Neuronal stem cell (in vitro differentiated cells): ENCODE measurements around the gene SWAP70.
A peak's percentile ranks its signal among the peaks of the same experiment; 100 is the strongest.

ENCODE experiments used
- DNase-seq: peaks from one replicate; pipeline ENCODE4 v3.0.0-alpha.2; 2013; ENCODE audit warnings: low spot score
- H2AFZ ChIP-seq: one replicate; pipeline ENCODE4 v1.6.1; 2013; ENCODE audit warnings: mild to moderate bottlenecking, low read length, inconsistent platforms
- H2AK5ac ChIP-seq: 2 replicates; pipeline ENCODE4 v1.6.1; 2013; ENCODE audit warnings: low read depth, mild to moderate bottlenecking, inconsistent platforms, low read length, moderate library complexity, mixed read lengths
- H2BK120ac ChIP-seq: 2 replicates; pipeline ENCODE4 v1.6.1; 2013; ENCODE audit warnings: low read depth, mild to moderate bottlenecking, inconsistent platforms, low read length, moderate library complexity, mixed read lengths
- H2BK12ac ChIP-seq: one replicate; pipeline ENCODE4 v1.6.1; 2013; ENCODE audit warnings: low read length, inconsistent platforms
- H2BK15ac ChIP-seq: 2 replicates; pipeline ENCODE4 v1.6.1; 2013; ENCODE audit warnings: mild to moderate bottlenecking, low read length, inconsistent platforms, mixed read lengths
- H2BK5ac ChIP-seq: one replicate; pipeline ENCODE4 v1.6.1; 2013; ENCODE audit warnings: inconsistent platforms, mild to moderate bottlenecking, low read length, moderate library complexity
- H3K14ac ChIP-seq: one replicate; pipeline ENCODE4 v1.6.1; 2013; ENCODE audit warnings: low read length, inconsistent platforms
- H3K18ac ChIP-seq: 2 replicates; pipeline ENCODE4 v1.6.1; 2013; ENCODE audit warnings: low read length, inconsistent platforms
- H3K23ac ChIP-seq: 2 replicates; pipeline ENCODE4 v1.6.1; 2013; ENCODE audit warnings: low read depth, mild to moderate bottlenecking, mixed read lengths, low read length, inconsistent platforms; ENCODE audit not compliant: poor library complexity
- H3K27ac ChIP-seq: replicated peaks from 3 replicates; pipeline ENCODE4 v1.5.1; 2013; ENCODE audit warnings: low read length, inconsistent platforms
- H3K27me3 ChIP-seq, 3 experiments: 2 replicates each; pipeline ENCODE4 v1.6.1; 2013; ENCODE audit warnings: low read length in 3 of 3, mild to moderate bottlenecking in 2 of 3, inconsistent platforms in 1 of 3, low read depth in 1 of 3, mixed read lengths in 1 of 3, moderate library complexity in 1 of 3; ENCODE audit not compliant: control insufficient read depth in 3 of 3, insufficient read depth in 3 of 3
- H3K36me3 ChIP-seq, 2 donors: replicated peaks in 1 of 2; 2 replicates each; pipeline ENCODE4 v1.6.1; 2013; ENCODE audit warnings: low read length in 2 of 2; ENCODE audit not compliant: control insufficient read depth in 2 of 2, insufficient read depth in 2 of 2
- H3K4ac ChIP-seq: 2 replicates; pipeline ENCODE4 v1.6.1; 2013; ENCODE audit warnings: inconsistent platforms, mild to moderate bottlenecking, low read length, moderate library complexity
- H3K4me1 ChIP-seq, 2 donors: 1 replicate in 1 of 2; 2 replicates in 1 of 2; pipeline ENCODE4 v1.6.1; 2013; ENCODE audit warnings: low read length in 2 of 2, low read depth in 1 of 2; ENCODE audit not compliant: control insufficient read depth in 2 of 2, insufficient read depth in 1 of 2
- H3K4me2 ChIP-seq: one replicate; pipeline ENCODE4 v1.6.1; 2013; ENCODE audit warnings: mild to moderate bottlenecking, low read length, inconsistent platforms; ENCODE audit not compliant: insufficient read depth, poor library complexity, severe bottlenecking
- H3K4me3 ChIP-seq, 2 donors: 2 replicates each; pipeline ENCODE4 v1.5.1; 2013; ENCODE audit warnings: low read length in 2 of 2, mild to moderate bottlenecking in 2 of 2, inconsistent platforms in 1 of 2, moderate library complexity in 1 of 2
- H3K79me1 ChIP-seq: one replicate; pipeline ENCODE4 v1.6.1; 2013; ENCODE audit warnings: low read depth, mild to moderate bottlenecking, inconsistent platforms, low read length, moderate library complexity
- H3K9ac ChIP-seq: one replicate; pipeline ENCODE4 v1.6.1; 2013; ENCODE audit warnings: mild to moderate bottlenecking, low read depth, low read length, inconsistent platforms; ENCODE audit not compliant: poor library complexity
- H3K9me3 ChIP-seq, 2 donors: replicated peaks in 1 of 2; 2 replicates each; pipeline versions ENCODE3 to v1.6.1; 2013; ENCODE audit warnings: low read length in 2 of 2, mild to moderate bottlenecking in 2 of 2, inconsistent platforms in 1 of 2, low read depth in 1 of 2, mixed read lengths in 1 of 2, moderate library complexity in 1 of 2; ENCODE audit not compliant: control insufficient read depth in 2 of 2, insufficient read depth in 1 of 2
- H4K8ac ChIP-seq: one replicate; pipeline ENCODE4 v1.6.1; 2013; ENCODE audit warnings: low read depth, mild to moderate bottlenecking, inconsistent platforms, low read length, moderate library complexity
- H4K91ac ChIP-seq: one replicate; pipeline ENCODE4 v1.6.1; 2013; ENCODE audit warnings: low read length, low read depth, mild to moderate bottlenecking, inconsistent platforms; ENCODE audit not compliant: poor library complexity
- WGBS, 2 donors: extraction: QIAGEN DNeasy Blood & Tissue Kit; methylation state at CpG; one replicate each; pipeline ENCODE4 v1.1.7; 2013; ENCODE audit warnings: missing lambda C conversion rate in 2 of 2, mixed read lengths in 1 of 2; ENCODE audit not compliant: insufficient read length in 2 of 2, insufficient replicate concordance in 1 of 2; ENCODE audit errors: extremely low coverage in 2 of 2; 5-methylcytosine and 5-hydroxymethylcytosine counted together

SWAP70 gene

DNA sequence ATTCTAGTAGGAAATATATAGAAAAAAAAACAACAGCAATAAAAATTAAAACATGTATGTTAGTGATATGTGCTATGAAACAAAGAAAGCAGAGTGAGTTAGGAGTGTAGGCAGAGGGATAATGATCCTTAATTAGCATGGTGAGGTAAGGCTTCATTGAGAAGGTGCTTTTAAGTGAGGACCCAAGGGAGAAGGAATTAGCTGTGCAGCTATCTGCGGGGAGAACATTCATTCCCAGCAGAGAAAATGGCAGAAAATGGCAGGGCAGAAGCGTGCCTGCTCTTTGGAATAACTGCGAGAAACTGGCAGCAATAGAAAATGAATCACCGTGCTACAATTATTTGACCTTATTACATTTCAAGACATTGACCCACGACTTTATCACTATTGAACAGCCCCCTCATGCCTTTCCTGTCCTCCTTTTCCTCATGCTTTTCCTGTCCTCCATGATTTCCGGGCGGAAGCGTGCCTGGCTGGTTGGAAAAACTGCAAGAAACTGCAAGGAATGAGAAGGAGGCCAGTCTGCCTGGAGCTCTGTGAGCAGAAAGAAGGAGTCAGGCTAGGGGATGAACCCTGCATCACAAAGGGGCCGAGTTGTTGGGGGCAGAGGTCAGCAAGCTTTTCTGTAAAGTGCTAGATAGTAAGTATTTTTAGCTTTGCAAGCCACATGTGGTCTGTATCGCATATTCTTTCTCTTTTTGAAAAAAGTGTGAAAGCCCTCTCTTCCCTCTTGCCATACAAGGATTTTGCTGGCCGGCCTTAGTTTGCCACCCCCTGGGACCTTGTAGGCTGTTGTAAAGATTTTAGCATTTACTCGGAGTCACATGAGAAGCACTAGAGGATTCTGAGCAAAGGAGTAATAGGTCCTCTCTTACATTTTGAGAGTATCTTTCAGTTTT is 37.1 kb upstream of the SWAP70 start:
- no peaks in the 10 kb centered on the region for H3K27me3 ChIP-seq
- H2AK5ac ChIP-seq = no peak overlapping the region
- peak; percentile 62 for DNase-seq
- no peak overlapping the region for H2BK120ac ChIP-seq
- no peaks in the 10 kb centered on the region for H3K36me3 ChIP-seq
- H4K8ac ChIP-seq = no peak overlapping the region
- WGBS, 2 donors = no CpG with 5 or more reads among the region's 12 CpGs
- H3K4me2 ChIP-seq = peak overlapping the region; percentile 43
- H3K4ac ChIP-seq = no peak overlapping the region
- no peaks in the 10 kb centered on the region for H3K9me3 ChIP-seq
- H2AFZ ChIP-seq = peak overlapping the region; percentile 75
- H3K79me1 ChIP-seq = no peaks in the 10 kb centered on the region
- H3K14ac ChIP-seq = no peak overlapping the region
- H4K91ac ChIP-seq = no peak overlapping the region
- H2BK12ac ChIP-seq = no peak overlapping the region
- peak overlapping the region in 1 of 2 donors; percentile 37 for H3K4me3 ChIP-seq
- peak overlapping the region; percentile 86 for H3K27ac ChIP-seq
- H2BK15ac ChIP-seq = no peak overlapping the region
- no peak overlapping the region for H3K23ac ChIP-seq
- no peak overlapping the region for H2BK5ac ChIP-seq
- H3K9ac ChIP-seq = no peak overlapping the region
- peaks cover 9 to 13% of the 10 kb centered on the region in 2 donors for H3K4me1 ChIP-seq
- peak overlapping the region; percentile 42 for H3K18ac ChIP-seq

DNA sequence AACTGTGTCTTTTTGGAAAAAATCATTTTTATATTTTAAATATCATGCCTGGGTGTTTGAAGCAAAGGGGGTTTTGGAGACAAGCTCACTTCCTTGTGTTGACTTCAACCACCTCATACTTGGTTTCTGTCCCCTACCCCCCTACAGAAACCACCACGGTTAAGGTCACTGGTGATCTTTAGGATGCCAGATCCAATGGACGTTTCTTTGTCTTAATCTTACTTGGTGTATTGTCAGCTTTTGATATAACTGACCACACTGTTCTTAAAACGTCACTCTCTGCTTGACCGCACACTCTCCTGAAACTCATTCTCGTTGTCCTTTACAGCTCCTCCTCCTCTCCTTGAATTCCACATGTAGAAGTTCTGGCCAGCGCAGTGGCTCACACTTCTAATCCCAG is 34.8 kb upstream of the SWAP70 start:
- H2BK120ac ChIP-seq = no peak overlapping the region
- no peak overlapping the region for H2AK5ac ChIP-seq
- peaks cover 0 to 3% (median 0%) of the 10 kb centered on the region in 3 experiments for H3K27me3 ChIP-seq
- no peak overlapping the region for H3K18ac ChIP-seq
- H2BK5ac ChIP-seq = no peak overlapping the region
- H3K4ac ChIP-seq = no peak overlapping the region
- no peak overlapping the region for H3K9ac ChIP-seq
- WGBS, 2 donors = no CpG with 5 or more reads among the region's 6 CpGs
- no peak overlapping the region for H3K23ac ChIP-seq
- H2BK12ac ChIP-seq = no peak overlapping the region
- no peak overlapping the region for H4K91ac ChIP-seq
- no peak overlapping the region for H2AFZ ChIP-seq
- no peaks in the 10 kb centered on the region for H3K36me3 ChIP-seq
- peaks cover 0 to 5% of the 10 kb centered on the region in 2 donors for H3K9me3 ChIP-seq
- H4K8ac ChIP-seq = no peak overlapping the region
- no peak overlapping the region for H3K27ac ChIP-seq
- no peak overlapping the region for H3K4me3 ChIP-seq
- no peak overlapping the region for H2BK15ac ChIP-seq
- H3K4me2 ChIP-seq = no peak overlapping the region
- H3K4me1 ChIP-seq = peaks cover 9 to 13% of the 10 kb centered on the region in 2 donors
- no peak overlapping the region for H3K14ac ChIP-seq
- H3K79me1 ChIP-seq = no peaks in the 10 kb centered on the region
- DNase-seq = no peak

DNA sequence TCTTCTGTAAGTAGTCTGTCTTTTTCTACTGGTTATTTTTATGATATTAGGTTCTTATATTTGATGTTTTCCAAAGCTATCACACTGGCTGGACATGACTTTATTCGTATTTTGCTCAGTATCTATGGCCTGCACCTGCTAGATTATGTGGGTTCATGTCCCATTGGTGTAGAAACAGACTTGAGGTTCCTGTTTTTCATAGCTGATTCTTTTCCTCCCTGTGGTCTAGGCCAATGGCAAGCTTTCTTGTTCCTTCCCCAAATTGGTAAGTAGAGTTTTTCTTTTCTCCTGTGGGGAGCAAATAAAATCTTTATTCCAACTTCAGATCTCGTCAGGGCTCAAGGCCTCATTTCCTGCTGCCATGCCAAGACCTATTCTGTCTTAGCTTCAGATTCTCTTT is 30.2 kb upstream of the SWAP70 start:
- Histone ChIP-seq H3K27ac (no peak overlapping the region), H3K4me2 (no peak overlapping the region), H3K18ac (no peak overlapping the region), H3K79me1 (no peaks in the 10 kb centered on the region), H3K27me3 (peaks cover 0 to 15% (median 0%) of the 10 kb centered on the region in 3 experiments), H3K4me3 (no peak overlapping the region), H3K23ac (no peak overlapping the region), H3K9me3 (peaks cover 0 to 5% of the 10 kb centered on the region in 2 donors), H3K36me3 (no peaks in the 10 kb centered on the region), H3K9ac (no peak overlapping the region), H4K91ac (no peak overlapping the region), H2BK120ac (no peak overlapping the region), H2AK5ac (no peak overlapping the region), H3K4me1 (peaks cover 0 to under 1% of the 10 kb centered on the region in 2 donors), H2BK5ac (no peak overlapping the region), H2AFZ (no peak overlapping the region), H2BK15ac (no peak overlapping the region), H4K8ac (no peak overlapping the region), H2BK12ac (no peak overlapping the region), H3K4ac (no peak overlapping the region), H3K14ac (no peak overlapping the region)
- no peak for DNase-seq
- WGBS, 2 donors = no CpG with 5 or more reads among the region's 2 CpGs

DNA sequence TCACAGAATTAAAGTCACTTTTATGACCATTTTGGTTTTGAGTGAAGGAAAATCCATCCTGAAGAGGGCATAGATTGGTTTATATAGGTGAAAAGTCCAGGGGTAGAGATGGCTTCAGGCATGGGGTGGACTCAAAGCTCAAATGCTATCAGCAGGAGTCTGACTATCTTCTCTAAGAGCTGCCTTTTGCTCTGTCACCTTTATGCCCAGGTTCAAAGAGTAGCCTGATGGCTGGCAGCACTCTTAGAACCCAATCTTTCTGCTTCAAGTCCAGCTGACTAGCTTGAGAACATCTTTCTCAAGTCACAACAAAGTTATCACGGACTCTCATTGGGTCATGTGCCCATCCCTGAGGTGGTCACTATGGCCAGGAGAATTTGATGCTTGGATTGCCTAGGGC is 27.2 kb upstream of the SWAP70 start:
- H2BK120ac ChIP-seq = no peak overlapping the region

More for the DNA sequence above, 27.2 kb upstream of the SWAP70 start:
- H3K14ac ChIP-seq = no peak overlapping the region
- WGBS, 2 donors = no CpG with 5 or more reads among the region's 1 CpG
- H4K91ac ChIP-seq = no peak overlapping the region
- H3K4me1 ChIP-seq = no peaks in the 10 kb centered on the region
- no peak overlapping the region for H3K27ac ChIP-seq
- no peak overlapping the region for H2AK5ac ChIP-seq
- H3K23ac ChIP-seq = no peak overlapping the region
- H3K9me3 ChIP-seq = peaks cover 3 to 5% of the 10 kb centered on the region in 2 donors
- H3K27me3 ChIP-seq = peaks cover 0 to 15% (median 0%) of the 10 kb centered on the region in 3 experiments
- no peaks in the 10 kb centered on the region for H3K36me3 ChIP-seq
- H3K79me1 ChIP-seq = no peaks in the 10 kb centered on the region
- H2BK12ac ChIP-seq = no peak overlapping the region
- H2AFZ ChIP-seq = no peak overlapping the region
- no peak for DNase-seq
- no peak overlapping the region for H4K8ac ChIP-seq
- H3K4ac ChIP-seq = no peak overlapping the region
- H2BK15ac ChIP-seq = no peak overlapping the region
- H3K4me2 ChIP-seq = no peak overlapping the region
- no peak overlapping the region for H2BK5ac ChIP-seq
- peak overlapping the region in 1 of 2 donors; percentile 3 for H3K4me3 ChIP-seq
- H3K9ac ChIP-seq = no peak overlapping the region
- no peak overlapping the region for H3K18ac ChIP-seq
